ENCODE results near the gene KMT2A. TPM values are rescaled to one million over a fixed set of nuclear protein-coding genes. Genes with fewer than 3 reads are reported as not detected.

KMT2A gene
- total RNA-seq, 2 donors from 2014 or later = 33.8 to 45.1 TPM

GRCh38 chr11:118497831-118498230 lies 61.5 kb downstream of the KMT2A start:
- DNase-seq = no peak
- Histone ChIP-seq H3K27me3 (no peaks in the 10 kb centered on the region), H3K9me3 (no peaks in the 10 kb centered on the region), H3K27ac (no peak overlapping the region), H3K4me1 (no peaks in the 10 kb centered on the region), H3K9ac (ENCODE audit: low read depth in 2 of 2, low read length in 2 of 2) (no peak overlapping the region), H3K36me3 (peaks cover 36% of the 10 kb centered on the region), H3K4me3 (no peak overlapping the region)
- intact Hi-C loops (cut with DNase I) = no loop called here
- no peak for TF ChIP-seq CTCF (IDR thresholded peaks at IDR 0.05)

- Histone ChIP-seq H3K9ac (ENCODE audit: low read depth in 2 of 2, low read length in 2 of 2) (no peak overlapping the region), H3K4me3 (no peak overlapping the region), H3K4me1 (no peaks in the 10 kb centered on the region), H3K9me3 (no peaks in the 10 kb centered on the region), H3K27me3 (no peaks in the 10 kb centered on the region), H3K27ac (no peak overlapping the region), H3K36me3 (peaks cover 18% of the 10 kb centered on the region)
- intact Hi-C loops (cut with DNase I) = no loop called here
- no peak for DNase-seq
- no peak for TF ChIP-seq CTCF (IDR thresholded peaks at IDR 0.05)
Observed at GRCh38 chr11:118503216-118503615, 66.9 kb downstream of the KMT2A start.

GRCh38 chr11:118511601-118512000 lies 75.3 kb downstream of the KMT2A start:
- H3K4me1 ChIP-seq = no peaks in the 10 kb centered on the region
- DNase-seq = no peak
- no peaks in the 10 kb centered on the region for H3K9me3 ChIP-seq
- TF ChIP-seq CTCF (IDR thresholded peaks at IDR 0.05) = no peak
- H3K27ac ChIP-seq = no peak overlapping the region
- H3K27me3 ChIP-seq = no peaks in the 10 kb centered on the region
- peaks cover 24% of the 10 kb centered on the region for H3K36me3 ChIP-seq
- intact Hi-C loops (cut with DNase I) = no loop called here
- H3K9ac ChIP-seq (ENCODE audit: low read depth in 2 of 2, low read length in 2 of 2) = no peak overlapping the region
- H3K4me3 ChIP-seq = no peak overlapping the region

GRCh38 chr11:118514103-118514502 lies 77.8 kb downstream of the KMT2A start:
- no peak for DNase-seq
- peaks cover 24% of the 10 kb centered on the region for H3K36me3 ChIP-seq
- no peaks in the 10 kb centered on the region for H3K9me3 ChIP-seq
- no peak overlapping the region for H3K9ac ChIP-seq (ENCODE audit: low read depth in 2 of 2, low read length in 2 of 2)
- intact Hi-C loops (cut with DNase I) = no loop called here
- no peaks in the 10 kb centered on the region for H3K27me3 ChIP-seq
- H3K4me3 ChIP-seq = no peak overlapping the region
- H3K27ac ChIP-seq = no peak overlapping the region
- no peak for TF ChIP-seq CTCF (IDR thresholded peaks at IDR 0.05)
- H3K4me1 ChIP-seq = no peaks in the 10 kb centered on the region

GRCh38 chr11:118519549-118519948 lies 83.3 kb downstream of the KMT2A start:
- Histone ChIP-seq H3K27me3 (no peaks in the 10 kb centered on the region), H3K9ac (ENCODE audit: low read depth in 2 of 2, low read length in 2 of 2) (no peak overlapping the region), H3K9me3 (no peaks in the 10 kb centered on the region), H3K4me3 (no peak overlapping the region), H3K27ac (no peak overlapping the region), H3K36me3 (peaks cover 17% of the 10 kb centered on the region), H3K4me1 (no peaks in the 10 kb centered on the region)
- intact Hi-C loops (cut with DNase I) = no loop called here
- TF ChIP-seq CTCF (IDR thresholded peaks at IDR 0.05) = no peak
- no peak for DNase-seq

- Histone ChIP-seq H3K9ac (ENCODE audit: low read depth in 2 of 2, low read length in 2 of 2) (no peak overlapping the region), H3K4me3 (no peak overlapping the region), H3K9me3 (no peaks in the 10 kb centered on the region), H3K4me1 (no peaks in the 10 kb centered on the region), H3K36me3 (peaks cover 17% of the 10 kb centered on the region), H3K27ac (no peak overlapping the region), H3K27me3 (no peaks in the 10 kb centered on the region)
- DNase-seq = no peak
- no peak for TF ChIP-seq CTCF (IDR thresholded peaks at IDR 0.05)
- intact Hi-C loops (cut with DNase I) = no loop called here
Observed at GRCh38 chr11:118521892-118522311, 85.6 kb downstream of the KMT2A start.
